Measurements from ENCODE around the gene LCN12.

The LCN12 gene

GRCh38 chr9:136926154-136926704 lies 25.8 kb upstream of the LCN12 start:
- POLR2A ChIA-PET: no interaction called here
- DNase-seq (ENCODE audit: low read depth, low spot score): no peak
- no peak overlapping the region for H3K4me3 ChIP-seq (ENCODE audit: low read depth, low read length)
- CTCF ChIA-PET: interaction anchor here (1.6 kb wide), 1 partner anchor 11 kb away, joined by 4 read pairs; no protein-coding TSS in a partner anchor
- TF ChIP-seq CTCF (IDR thresholded peaks at IDR 0.05; ENCODE audit: insufficient read depth, low read length, missing control alignments): peak; percentile 22

GRCh38 chr9:136926749-136927148 lies 25.3 kb upstream of the LCN12 start:
- POLR2A ChIA-PET: no interaction called here
- CTCF ChIA-PET: interaction anchor here (1.5 to 1.6 kb wide), 2 partner anchors 10 to 21 kb away, joined by 4 read pairs; no protein-coding TSS in a partner anchor
- H3K4me3 ChIP-seq (ENCODE audit: low read depth, low read length): no peak overlapping the region
- DNase-seq (ENCODE audit: low read depth, low spot score): no peak
- no peak for TF ChIP-seq CTCF (IDR thresholded peaks at IDR 0.05; ENCODE audit: insufficient read depth, low read length, missing control alignments)

- no peak for DNase-seq (ENCODE audit: low read depth, low spot score)
- ChIA-PET CTCF (interaction anchor here (1.5 to 1.6 kb wide), 2 partner anchors 9 to 20 kb away, joined by 4 read pairs; no protein-coding TSS in a partner anchor), POLR2A (no interaction called here)
- TF ChIP-seq CTCF (IDR thresholded peaks at IDR 0.05; ENCODE audit: insufficient read depth, low read length, missing control alignments): no peak
- H3K4me3 ChIP-seq (ENCODE audit: low read depth, low read length): no peak overlapping the region
Observed at GRCh38 chr9:136927343-136928271, 24.5 kb upstream of the LCN12 start.

- no peak for TF ChIP-seq CTCF (IDR thresholded peaks at IDR 0.05; ENCODE audit: insufficient read depth, low read length, missing control alignments)
- ChIA-PET CTCF (no interaction called here), POLR2A (no interaction called here)
- H3K4me3 ChIP-seq (ENCODE audit: low read depth, low read length): no peak overlapping the region
- no peak for DNase-seq (ENCODE audit: low read depth, low spot score)
Observed at GRCh38 chr9:136928591-136928990, 23.5 kb upstream of the LCN12 start.

- ChIA-PET CTCF (interaction anchor here (0.6 to 1.8 kb wide), 3 partner anchors 14 to 105 kb away, joined by 3 to 6 read pairs (median 5); partner anchors contain the start of gene FBXW5), POLR2A (no interaction called here)
- no peak for TF ChIP-seq CTCF (IDR thresholded peaks at IDR 0.05; ENCODE audit: insufficient read depth, low read length, missing control alignments)
- H3K4me3 ChIP-seq (ENCODE audit: low read depth, low read length): no peak overlapping the region
- DNase-seq (ENCODE audit: low read depth, low spot score): no peak
Observed at GRCh38 chr9:136930014-136930413, 22.1 kb upstream of the LCN12 start.

- H3K4me3 ChIP-seq (ENCODE audit: low read depth, low read length): no peak overlapping the region
- CTCF ChIA-PET: interaction anchor here (0.7 to 1.8 kb wide), 3 partner anchors 12 to 16 kb away, joined by 3 to 6 read pairs (median 3); partner anchors contain the start of gene FBXW5
- no peak for DNase-seq (ENCODE audit: low read depth, low spot score)
- POLR2A ChIA-PET: no interaction called here
- no peak for TF ChIP-seq CTCF (IDR thresholded peaks at IDR 0.05; ENCODE audit: insufficient read depth, low read length, missing control alignments)
Observed at GRCh38 chr9:136931611-136932130, 20.4 kb upstream of the LCN12 start.

All from AG04449 (cell line).